Ishikawa (cell line): Measurements from ENCODE around the gene ARAP1.

Experiments
- CEBPB ChIP-seq: IDR thresholded peaks from 2 replicates; pipeline ENCODE4 v1.6.1; 2012
- CREB1 ChIP-seq: IDR thresholded peaks from 2 replicates; pipeline ENCODE4 v1.6.1; 2012; ENCODE audit warnings: low read depth
- EGR1 ChIP-seq: IDR thresholded peaks from 2 replicates; pipeline ENCODE4 v1.6.1; 2012
- EP300 ChIP-seq: IDR thresholded peaks from 2 replicates; pipeline ENCODE4 v1.6.1; 2012; ENCODE audit warnings: borderline replicate concordance
- FOXM1 ChIP-seq: IDR thresholded peaks from 2 replicates; pipeline ENCODE4 v1.6.1; 2012; ENCODE audit warnings: low read depth, borderline replicate concordance
- NFIC ChIP-seq: IDR thresholded peaks from 2 replicates; pipeline ENCODE4 v1.6.1; 2012
- RAD21 ChIP-seq: IDR thresholded peaks from 2 replicates; pipeline ENCODE4 v1.6.1; 2012; ENCODE audit warnings: low read depth
- TAF1 ChIP-seq: IDR thresholded peaks from 2 replicates; pipeline ENCODE4 v1.6.1; 2012; ENCODE audit warnings: low read depth, mild to moderate bottlenecking
- TCF12 ChIP-seq: IDR thresholded peaks from 2 replicates; pipeline ENCODE4 v1.6.1; 2012; ENCODE audit warnings: low read depth
- TEAD4 ChIP-seq: IDR thresholded peaks from 2 replicates; pipeline ENCODE4 v1.6.1; 2012
- YY1 ChIP-seq: IDR thresholded peaks from 2 replicates; pipeline ENCODE4 v1.6.1; 2012; ENCODE audit warnings: low read depth
- ZBTB7A ChIP-seq: IDR thresholded peaks from 2 replicates; pipeline ENCODE4 v1.6.1; 2012; ENCODE audit warnings: low read depth
- TF ChIP-seq, protein P1 (sequence below): IDR thresholded peaks from 2 replicates; pipeline ENCODE4 v1.6.1; 2012; ENCODE audit warnings: low read depth, mild to moderate bottlenecking
- TF ChIP-seq, protein P2 (sequence below): IDR thresholded peaks from 2 replicates; pipeline ENCODE4 v1.6.1; 2012
- TF ChIP-seq, protein P3 (sequence below): IDR thresholded peaks from 2 replicates; pipeline ENCODE4 v1.6.1; 2012

Gene ARAP1

DNA sequence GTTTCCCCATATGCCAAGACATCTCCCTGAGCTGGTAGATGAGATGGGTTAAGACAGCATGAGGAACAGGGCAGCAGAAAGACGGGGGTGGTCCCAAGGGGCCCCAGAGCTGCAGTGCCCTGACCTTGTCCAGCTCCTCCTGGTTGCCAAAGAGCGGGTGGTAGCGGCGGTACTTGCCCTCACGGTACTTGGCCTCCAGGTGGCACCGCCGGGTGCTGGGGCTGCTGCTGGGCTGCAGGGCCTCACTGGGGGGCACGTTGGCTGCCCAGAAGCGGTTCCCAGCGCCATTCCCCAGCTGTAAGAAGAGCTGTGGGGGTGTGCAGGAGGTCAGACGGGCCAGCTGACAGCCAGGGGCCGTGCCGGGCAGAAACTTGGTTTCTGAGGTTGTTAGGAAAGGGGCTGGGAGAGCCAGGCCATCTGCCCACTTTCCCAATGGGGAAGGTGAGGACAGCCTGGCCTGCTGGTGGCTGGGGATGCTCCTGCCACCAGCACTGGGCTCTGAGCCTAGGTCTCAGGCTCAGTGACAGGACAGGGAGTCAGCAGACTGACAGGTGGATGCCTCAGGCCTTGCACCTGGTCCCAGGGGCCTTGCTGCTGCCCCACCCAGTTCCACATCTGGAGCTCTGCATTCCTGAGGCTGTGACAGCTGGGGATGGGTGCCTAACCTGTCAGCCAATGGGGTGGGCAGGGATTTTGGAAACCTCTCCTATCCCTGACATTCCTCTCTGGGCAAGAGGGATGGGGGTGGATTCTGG is 48.0 kb downstream of the ARAP1 start:
- TF ChIP-seq ZBTB7A (no peak), FOXM1 (no peak), EP300 (no peak), NFIC (no peak), YY1 (no peak), CREB1 (no peak), CEBPB (no peak), TAF1 (no peak), RAD21 (no peak), EGR1 (no peak)
- TF ChIP-seq, protein P1, sequence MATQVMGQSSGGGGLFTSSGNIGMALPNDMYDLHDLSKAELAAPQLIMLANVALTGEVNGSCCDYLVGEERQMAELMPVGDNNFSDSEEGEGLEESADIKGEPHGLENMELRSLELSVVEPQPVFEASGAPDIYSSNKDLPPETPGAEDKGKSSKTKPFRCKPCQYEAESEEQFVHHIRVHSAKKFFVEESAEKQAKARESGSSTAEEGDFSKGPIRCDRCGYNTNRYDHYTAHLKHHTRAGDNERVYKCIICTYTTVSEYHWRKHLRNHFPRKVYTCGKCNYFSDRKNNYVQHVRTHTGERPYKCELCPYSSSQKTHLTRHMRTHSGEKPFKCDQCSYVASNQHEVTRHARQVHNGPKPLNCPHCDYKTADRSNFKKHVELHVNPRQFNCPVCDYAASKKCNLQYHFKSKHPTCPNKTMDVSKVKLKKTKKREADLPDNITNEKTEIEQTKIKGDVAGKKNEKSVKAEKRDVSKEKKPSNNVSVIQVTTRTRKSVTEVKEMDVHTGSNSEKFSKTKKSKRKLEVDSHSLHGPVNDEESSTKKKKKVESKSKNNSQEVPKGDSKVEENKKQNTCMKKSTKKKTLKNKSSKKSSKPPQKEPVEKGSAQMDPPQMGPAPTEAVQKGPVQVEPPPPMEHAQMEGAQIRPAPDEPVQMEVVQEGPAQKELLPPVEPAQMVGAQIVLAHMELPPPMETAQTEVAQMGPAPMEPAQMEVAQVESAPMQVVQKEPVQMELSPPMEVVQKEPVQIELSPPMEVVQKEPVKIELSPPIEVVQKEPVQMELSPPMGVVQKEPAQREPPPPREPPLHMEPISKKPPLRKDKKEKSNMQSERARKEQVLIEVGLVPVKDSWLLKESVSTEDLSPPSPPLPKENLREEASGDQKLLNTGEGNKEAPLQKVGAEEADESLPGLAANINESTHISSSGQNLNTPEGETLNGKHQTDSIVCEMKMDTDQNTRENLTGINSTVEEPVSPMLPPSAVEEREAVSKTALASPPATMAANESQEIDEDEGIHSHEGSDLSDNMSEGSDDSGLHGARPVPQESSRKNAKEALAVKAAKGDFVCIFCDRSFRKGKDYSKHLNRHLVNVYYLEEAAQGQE, result no peak
- TF ChIP-seq, protein P2, sequence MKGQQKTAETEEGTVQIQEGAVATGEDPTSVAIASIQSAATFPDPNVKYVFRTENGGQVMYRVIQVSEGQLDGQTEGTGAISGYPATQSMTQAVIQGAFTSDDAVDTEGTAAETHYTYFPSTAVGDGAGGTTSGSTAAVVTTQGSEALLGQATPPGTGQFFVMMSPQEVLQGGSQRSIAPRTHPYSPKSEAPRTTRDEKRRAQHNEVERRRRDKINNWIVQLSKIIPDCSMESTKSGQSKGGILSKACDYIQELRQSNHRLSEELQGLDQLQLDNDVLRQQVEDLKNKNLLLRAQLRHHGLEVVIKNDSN, result no peak

DNA sequence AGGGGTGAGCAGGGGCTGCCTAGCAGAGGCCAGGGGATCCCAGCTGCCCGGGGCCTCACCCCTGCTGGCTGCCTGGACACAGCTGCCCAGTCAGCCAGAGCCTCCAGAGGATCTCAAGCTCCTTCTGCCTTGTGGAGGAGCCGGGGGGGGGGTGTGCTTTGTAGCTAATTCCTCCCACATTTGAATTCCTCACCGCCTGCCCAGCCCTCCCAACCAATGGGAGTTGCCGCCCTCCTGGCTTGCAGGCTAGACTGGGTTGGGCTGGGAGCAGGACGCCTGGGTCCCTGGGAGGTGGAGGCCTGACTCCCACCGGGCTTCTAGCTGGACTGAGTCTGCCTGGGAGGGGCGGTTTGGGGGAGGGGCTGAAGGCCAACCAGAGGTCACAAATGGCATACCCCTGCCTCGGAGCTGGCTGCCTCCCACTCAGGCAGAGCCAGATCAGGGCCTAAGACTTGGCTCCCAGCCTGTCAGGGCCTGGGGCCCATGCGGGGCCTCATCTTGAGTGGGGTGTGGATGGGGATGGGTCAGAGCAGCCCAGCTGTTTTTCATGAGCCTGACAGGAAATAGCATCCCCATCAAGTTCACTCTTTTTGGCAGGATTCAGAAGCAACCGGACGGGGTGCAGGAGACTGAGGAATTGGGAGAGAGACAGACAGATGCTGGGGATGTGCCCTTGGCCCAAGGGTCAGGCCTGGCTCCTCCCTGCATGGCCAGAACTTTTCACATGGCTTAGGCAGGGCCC is 48.8 kb downstream of the ARAP1 start:
- TF ChIP-seq TCF12 (0 out of 2 replicates have a peak, but pooled peaks have one; percentile 18), CEBPB (no peak), RAD21 (no peak), NFIC (0 out of 2 replicates have a peak, but pooled peaks have one; percentile 26), ZBTB7A (peak; percentile 36; the same call in 1 of the 2 replicates)

DNA sequence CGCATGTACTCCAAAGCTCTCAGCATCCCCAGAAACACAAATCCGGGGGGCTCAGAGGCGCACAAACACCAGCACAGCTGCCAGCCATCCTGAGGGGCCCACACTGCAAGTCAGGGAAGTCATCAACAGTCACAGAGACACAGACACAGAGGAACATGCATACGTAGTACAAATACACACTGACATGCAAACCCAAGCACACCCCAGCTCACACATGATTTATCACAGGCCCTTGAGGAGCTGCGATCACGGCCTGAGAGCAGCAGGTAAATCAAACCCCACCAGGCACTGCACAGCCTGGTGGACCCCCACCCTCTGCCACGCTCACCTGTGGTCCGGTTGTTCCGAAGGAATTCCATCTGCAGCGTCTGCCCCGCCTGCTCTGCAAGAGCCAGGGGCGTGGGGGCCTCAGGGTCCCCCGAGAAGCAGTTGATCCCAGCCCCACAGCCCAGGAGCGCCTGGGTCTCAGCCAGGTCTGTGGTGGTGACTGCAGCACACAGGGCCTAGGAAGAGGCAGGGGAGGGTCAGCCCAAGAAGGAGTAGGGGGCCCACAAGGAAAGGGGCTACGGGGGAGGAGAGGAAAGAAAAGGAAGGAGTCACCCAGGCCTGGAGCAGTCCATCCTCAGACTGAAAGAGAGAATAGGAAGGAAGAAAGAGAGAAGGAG is 49.5 kb downstream of the ARAP1 start:
- TF ChIP-seq TCF12, result no peak
- no peak for TF ChIP-seq CREB1
- TF ChIP-seq, protein P3, sequence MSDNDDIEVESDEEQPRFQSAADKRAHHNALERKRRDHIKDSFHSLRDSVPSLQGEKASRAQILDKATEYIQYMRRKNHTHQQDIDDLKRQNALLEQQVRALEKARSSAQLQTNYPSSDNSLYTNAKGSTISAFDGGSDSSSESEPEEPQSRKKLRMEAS, result no peak
- TF ChIP-seq EP300, result no peak

DNA sequence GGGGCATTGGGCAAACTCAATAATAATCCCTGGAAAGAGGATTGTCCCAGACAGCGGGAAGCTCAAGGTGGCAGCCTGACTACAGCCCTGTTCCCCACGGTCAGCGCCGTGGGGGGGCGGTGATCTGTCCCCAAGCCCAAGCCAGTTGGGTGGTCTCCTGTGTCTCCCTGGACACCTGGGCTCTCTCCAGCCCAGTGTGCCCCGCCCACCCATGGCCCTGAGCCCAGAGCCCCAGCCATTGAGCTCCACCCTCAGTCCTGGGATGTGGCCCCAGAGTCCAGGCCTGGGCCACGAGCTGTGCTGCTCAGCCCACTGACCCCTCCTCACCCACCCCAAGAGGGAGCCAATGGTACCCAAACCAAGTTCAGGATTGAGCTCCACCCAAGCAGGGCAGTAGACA is 50.1 kb downstream of the ARAP1 start:
- TF ChIP-seq, protein P2, result no peak
- TF ChIP-seq EP300 (no peak), TAF1 (no peak), CREB1 (no peak), YY1 (no peak), TCF12 (no peak), ZBTB7A (no peak)
- TF ChIP-seq, protein P1, result no peak

DNA sequence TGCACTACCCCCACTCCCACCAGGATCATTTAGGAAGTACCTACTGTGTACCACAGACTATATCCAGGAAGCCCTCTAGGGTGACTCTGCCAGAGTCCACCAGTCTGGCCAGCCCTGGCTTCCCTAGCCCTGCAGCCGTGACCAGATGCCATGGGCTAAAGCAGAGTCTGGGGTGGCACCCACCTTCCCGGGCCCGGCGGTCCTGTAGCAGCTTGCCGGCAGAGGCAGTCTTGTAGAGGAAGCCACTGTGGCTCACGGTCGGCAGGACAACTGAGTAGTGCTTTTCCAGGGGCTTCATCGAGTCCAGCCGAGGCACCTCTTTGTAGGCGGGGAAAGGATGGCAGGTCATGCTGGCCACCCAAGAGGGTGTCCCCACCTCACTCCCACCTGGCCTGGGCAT is 50.7 kb downstream of the ARAP1 start:
- TF ChIP-seq ZBTB7A (no peak), TEAD4 (no peak), FOXM1 (no peak), CREB1 (no peak), RAD21 (no peak), TAF1 (no peak), CEBPB (no peak), EP300 (no peak), YY1 (no peak), EGR1 (no peak), TCF12 (no peak), NFIC (no peak)
- TF ChIP-seq, protein P2, result no peak
- TF ChIP-seq, protein P3, result no peak
- TF ChIP-seq, protein P1, result no peak
